Right lobe of liver (tissue), 6 donors: ENCODE data around the gene FBXL19. TPM values are rescaled to one million over a fixed set of nuclear protein-coding genes. Genes with fewer than 3 reads are reported as not detected.

Experiments used
- ATAC-seq, 4 donors: fragments of 200-7000 bp; cut with Tn5 transposase; one replicate each; pipeline ENCODE4 v1.9.1; 2020; ENCODE audit warnings: mild to moderate bottlenecking in 4 of 4, moderate library complexity in 4 of 4
- DNase-seq, 3 donors: peaks; one replicate each; pipeline ENCODE4 v3.0.0-alpha.2; 2020
- H3K27ac ChIP-seq, 3 donors: fragments of 200-600 bp; one replicate each; pipeline ENCODE4 v1.8.0; 2022
- H3K27me3 ChIP-seq, 2 donors: fragments of 200-600 bp; one replicate each; pipeline ENCODE4 v1.8.0; 2022
- H3K36me3 ChIP-seq, 4 donors: fragments of 200-600 bp; sonication (generic) in 1 of 4; one replicate each; pipeline versions ENCODE4 v1.5.1 to v1.8.0; 2017 to 2022; ENCODE audit warnings: control low read depth in 1 of 4
- H3K4me1 ChIP-seq, 4 donors: fragments of 200-600 bp; sonication (generic) in 1 of 4; one replicate each; pipeline versions ENCODE4 v1.5.1 to v1.8.0; 2017 to 2022; ENCODE audit warnings: control low read depth in 1 of 4
- H3K4me3 ChIP-seq, 3 donors: fragments of 200-600 bp; one replicate each; pipeline ENCODE4 v1.8.0; 2022
- H3K9me3 ChIP-seq, 4 donors: fragments of 200-600 bp; sonication (generic) in 1 of 4; one replicate each; pipeline versions ENCODE4 v1.5.1 to v1.8.0; 2017 to 2022; ENCODE audit warnings: control low read depth in 1 of 4
- CTCF ChIP-seq, 4 donors: fragments of 200-600 bp in 3 of 4; fragments of 450-650 bp in 1 of 4; IDR thresholded peaks; one replicate each; pipeline versions ENCODE4 v1.5.1 to v1.8.0; 2016 to 2022; ENCODE audit warnings: antibody characterized with exemption in 4 of 4, mild to moderate bottlenecking in 2 of 4
- POLR2A ChIP-seq: fragments of 450-650 bp; IDR thresholded peaks from one replicate; pipeline ENCODE4 v1.6.1; 2017; ENCODE audit warnings: antibody characterized with exemption, mild to moderate bottlenecking
- WGBS: methylation state at CpG from one replicate; pipeline ENCODE4 v1.1.6; 2018; ENCODE audit warnings: low coverage, low lambda C conversion rate; ENCODE audit not compliant: insufficient coverage; ENCODE audit errors: missing lambda C conversion rate; 5-methylcytosine and 5-hydroxymethylcytosine counted together
- intact Hi-C, 2 donors: fragments of 100-400 bp; cut with DNase I; formaldehyde crosslinking; loops; one replicate each; pipeline versions ENCODE4 v1.11.2 to v1.14.1; 2022
- total RNA-seq, 6 experiments: library from RNA; depleted of rRNA in 2 of 6; stranded (reverse); fragments of >200 nt in 2 of 6; fragmentation: NEBNext Ultra II Directional in 3 of 6; extraction: Animal tissue kit (Norgen Biotek cat#: 25700) in 3 of 6; gene quantifications; one replicate each; pipeline versions ENCODE4 v1.1.0 to v1.2.4, GENCODE V29; 2016 to 2023
- donor health status: DM: no; HTN: yes; CAD: no.
- donor health status: DM: no; HTN: no; CAD: no.
- donor health status: DM: no; HTN: no; CAD: no.
- donor health status: DM: no; HTN: yes; CAD: no.
- donor health status: DM: no; HTN: yes; CAD: no.

FBXL19 gene
- total RNA-seq, 6 experiments from 2014 or later: 2.8 to 8.0 (median 3.4) TPM

- peaks cover 0 to 12% (median 5%) of the 10 kb centered on the region in 4 donors for H3K4me1 ChIP-seq
- no peak overlapping the region for H3K27ac ChIP-seq
- 86% methylated on average over 7 of the region's 14 CpGs for WGBS
- H3K9me3 ChIP-seq: no peaks in the 10 kb centered on the region
- TF ChIP-seq POLR2A (no peak), CTCF (IDR thresholded peaks at IDR 0.05) (no peak)
- DNase-seq: no peak
- peaks cover 0 to 24% (median 11%) of the 10 kb centered on the region in 4 donors for H3K36me3 ChIP-seq
- intact Hi-C loops: loop anchor here (5.0 to 10.0 kb wide), 3 partner anchors 61 to 108 kb away; partner anchors contain the start of genes PRSS53 (in 1 of the 2) and VKORC1 (in 1 of the 2)
- no peaks in the 10 kb centered on the region for H3K27me3 ChIP-seq
- ATAC-seq: no peak
- H3K4me3 ChIP-seq: no peak overlapping the region
These were observed 60.7 kb downstream of the FBXL19 start for GRCh38 chr16:30983898-30984610.

- H3K4me1 ChIP-seq: peaks cover 0 to 12% (median 5%) of the 10 kb centered on the region in 4 donors
- peak; percentile 82 to 92 (median 88) for ATAC-seq
- TF ChIP-seq POLR2A: peak; percentile 64
- peak; percentile 87 to 98 (median 90) for TF ChIP-seq CTCF (IDR thresholded peaks at IDR 0.05)
- intact Hi-C loops: loop anchor here (5.0 to 10.0 kb wide), 3 partner anchors 60 to 107 kb away; partner anchors contain the start of genes PRSS53 (in 1 of the 2) and VKORC1 (in 1 of the 2)
- peak within 1 kb of the TSS; percentile 62 to 73 (median 72) for H3K4me3 ChIP-seq
- DNase-seq: peak; percentile 93 to 94 (median 93)
- WGBS: 50% methylated on average over 9 of the region's 24 CpGs
- H3K36me3 ChIP-seq: peaks cover 0 to 20% (median 9%) of the 10 kb centered on the region in 4 donors
- H3K27me3 ChIP-seq: no peaks in the 10 kb centered on the region
- peak within 1 kb of the TSS; percentile 74 to 80 (median 79) for H3K27ac ChIP-seq
- H3K9me3 ChIP-seq: no peaks in the 10 kb centered on the region
These were observed 61.5 kb downstream of the FBXL19 start, which contains the start of gene HSD3B7 for GRCh38 chr16:30984669-30985400. HSD3B7 (plus strand) TSS chr16:30985207; CDS start chr16:30985659, 452 bp downstream.

GRCh38 chr16:30985401-30986128, 62.2 kb downstream of the FBXL19 start:
- H3K9me3 ChIP-seq: no peaks in the 10 kb centered on the region
- ATAC-seq (peak; percentile 74 to 88 (median 84)), DNase-seq (peak; percentile 84 to 89 (median 86))
- peak overlapping the region; percentile 74 to 80 (median 79) for H3K27ac ChIP-seq
- no peaks in the 10 kb centered on the region for H3K27me3 ChIP-seq
- peak overlapping the region; percentile 62 to 73 (median 72) for H3K4me3 ChIP-seq
- intact Hi-C loops: loop anchor here (10.0 kb wide), 2 partner anchors 59 to 99 kb away; partner anchors contain the start of gene PRSS53 (in 1 of the 2)
- H3K4me1 ChIP-seq: peaks cover 0 to 12% (median 5%) of the 10 kb centered on the region in 4 donors
- TF ChIP-seq POLR2A (peak; percentile 22), CTCF (IDR thresholded peaks at IDR 0.05) (peak in 1 of 4 donors; percentile 42)
- peaks cover 0 to 15% (median 5%) of the 10 kb centered on the region in 4 donors for H3K36me3 ChIP-seq
- 18% methylated on average over 9 of the region's 20 CpGs for WGBS
